Epithelial cell of esophagus (primary cell): Measurements from ENCODE around the gene CRADD.
"Not testable (repeated sequence)": the region's sequence is repeated elsewhere in the genome, so short reads cannot be mapped to it uniquely, and the experiment has no call there.

Experiments used
- DNase-seq: peaks from one replicate; pipeline ENCODE4 v3.0.0; 2010; ENCODE audit warnings: low read depth
- H3K4me3 ChIP-seq: 2 replicates; pipeline ENCODE4 v1.5.1; 2011; ENCODE audit warnings: mild to moderate bottlenecking, low read length, control low read depth
- CTCF ChIP-seq: IDR thresholded peaks from 2 replicates; pipeline ENCODE4 v1.5.1; 2011; ENCODE audit warnings: low read depth, mild to moderate bottlenecking, low read length, control low read depth, inconsistent platforms; ENCODE audit not compliant: insufficient read depth; ENCODE audit errors: missing control alignments

The CRADD gene

GRCh38 chr12:93753838-93754429, 76.8 kb downstream of the CRADD start:
- no peak for TF ChIP-seq CTCF
- DNase-seq, result no peak
- H3K4me3 ChIP-seq, result no peak overlapping the region

GRCh38 chr12:93754859-93755258, 77.7 kb downstream of the CRADD start:
- DNase-seq, H3K4me3 ChIP-seq: not testable (repeated sequence)

- no peak overlapping the region for H3K4me3 ChIP-seq
- TF ChIP-seq CTCF, result no peak
- DNase-seq, result no peak
Observed at GRCh38 chr12:93756288-93756687, 79.1 kb downstream of the CRADD start.

GRCh38 chr12:93757792-93758694, 80.9 kb downstream of the CRADD start:
- TF ChIP-seq CTCF, result no peak
- no peak overlapping the region for H3K4me3 ChIP-seq
- DNase-seq, result no peak

- no peak for TF ChIP-seq CTCF
- no peak for DNase-seq
- H3K4me3 ChIP-seq, result no peak overlapping the region
Observed at GRCh38 chr12:93758801-93759373, 81.7 kb downstream of the CRADD start.

GRCh38 chr12:93759512-93760081, 82.4 kb downstream of the CRADD start:
- H3K4me3 ChIP-seq, result no peak overlapping the region
- DNase-seq, result no peak
- no peak for TF ChIP-seq CTCF

- no peak for DNase-seq
- H3K4me3 ChIP-seq, result no peak overlapping the region
- TF ChIP-seq CTCF, result no peak
Observed at GRCh38 chr12:93760275-93760875, 83.2 kb downstream of the CRADD start.
